Uterus (tissue), 2 donors: ENCODE results near the gene TMEM260.

Experiments
- CTCF ChIP-seq, 4 experiments: fragments of 200-600 bp in 2 of 4; fragments of 450-650 bp in 2 of 4; sonication (generic) in 2 of 4; IDR thresholded peaks; one replicate each; pipeline ENCODE4 v1.5.1; 2016 to 2019; ENCODE audit warnings: antibody characterized with exemption in 4 of 4, mild to moderate bottlenecking in 2 of 4, moderate library complexity in 1 of 4
- POLR2A ChIP-seq, 2 donors: fragments of 450-650 bp; IDR thresholded peaks; one replicate each; pipeline ENCODE4 v1.6.1; 2016; ENCODE audit warnings: antibody characterized with exemption in 2 of 2, mild to moderate bottlenecking in 1 of 2, moderate library complexity in 1 of 2

- TF ChIP-seq CTCF (IDR thresholded peaks at IDR 0.05) (no peak), POLR2A (IDR thresholded peaks at IDR 0.05) (no peak)
Observed at GRCh38 chr14:56543436-56543835, 36.2 kb upstream of the TMEM260 start.
